Activated naive CD8-positive, alpha-beta T cell treated with anti-CD3 and anti-CD28 coated beads, Interleukin-2, amount 50 U/mL, for 16 hours (primary cell): ENCODE measurements around the gene TSPEAR.
"Not testable (repeated sequence)": the region's sequence is repeated elsewhere in the genome, so short reads cannot be mapped to it uniquely, and the experiment has no call there.

Experiments used
- DNase-seq: peaks from one replicate; pipeline ENCODE4 v3.0.0-alpha.2; 2020; ENCODE audit warnings: low read depth, low spot score

Gene TSPEAR

DNA sequence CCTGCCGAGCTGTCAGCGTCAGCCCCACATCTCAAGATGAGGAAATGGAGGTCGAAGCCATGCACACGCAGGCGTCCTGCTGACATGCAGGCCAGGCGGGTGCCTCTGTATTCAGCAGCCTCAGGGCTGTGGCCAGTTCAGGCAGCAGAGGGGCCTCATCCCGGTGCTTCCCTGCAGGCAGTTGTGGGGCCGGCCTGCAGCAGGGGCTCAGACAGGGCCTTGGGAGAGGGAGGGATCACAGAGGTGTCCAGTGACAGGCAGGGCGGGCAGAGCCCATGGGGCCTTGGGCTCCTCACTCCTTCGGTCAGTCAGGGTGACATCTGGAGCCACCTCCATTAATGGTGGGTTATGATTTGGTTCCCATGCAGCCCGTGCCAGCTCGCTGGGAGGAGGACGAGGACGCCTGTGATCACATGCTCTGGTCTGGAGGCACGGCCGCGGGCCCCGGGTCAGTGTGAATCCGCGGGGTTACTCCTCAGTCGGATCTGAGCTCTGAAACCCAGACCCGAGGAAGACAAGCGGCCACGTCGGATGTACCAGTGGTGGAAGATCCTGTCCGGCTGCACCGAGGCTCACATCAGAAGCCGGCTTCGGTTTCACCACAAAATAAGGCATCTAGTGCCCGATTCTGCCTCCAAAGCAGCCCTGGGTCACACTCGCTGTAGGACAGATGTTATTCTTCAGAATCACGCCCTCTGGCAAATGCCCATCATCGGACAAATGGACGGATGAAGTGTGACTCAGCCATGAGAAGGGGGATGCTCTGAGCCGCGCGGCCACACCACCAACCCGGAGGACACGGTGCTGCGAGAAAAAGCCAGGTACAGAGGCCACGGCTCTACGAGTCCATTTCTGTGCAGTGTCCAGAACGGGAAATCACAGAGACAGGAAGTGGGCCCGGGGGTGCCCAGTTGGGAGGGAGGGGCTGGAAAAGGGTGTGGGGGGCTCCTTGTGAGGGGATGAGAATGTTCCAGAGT lies 204.8 kb downstream of the TSPEAR start:
- no peak for DNase-seq

- DNase-seq = no peak
Observed at GRCh38 chr21:44505673-44506278, 205.6 kb downstream of the TSPEAR start.

- no peak for DNase-seq
Observed at GRCh38 chr21:44503901-44504399, 207.4 kb downstream of the TSPEAR start.

DNA sequence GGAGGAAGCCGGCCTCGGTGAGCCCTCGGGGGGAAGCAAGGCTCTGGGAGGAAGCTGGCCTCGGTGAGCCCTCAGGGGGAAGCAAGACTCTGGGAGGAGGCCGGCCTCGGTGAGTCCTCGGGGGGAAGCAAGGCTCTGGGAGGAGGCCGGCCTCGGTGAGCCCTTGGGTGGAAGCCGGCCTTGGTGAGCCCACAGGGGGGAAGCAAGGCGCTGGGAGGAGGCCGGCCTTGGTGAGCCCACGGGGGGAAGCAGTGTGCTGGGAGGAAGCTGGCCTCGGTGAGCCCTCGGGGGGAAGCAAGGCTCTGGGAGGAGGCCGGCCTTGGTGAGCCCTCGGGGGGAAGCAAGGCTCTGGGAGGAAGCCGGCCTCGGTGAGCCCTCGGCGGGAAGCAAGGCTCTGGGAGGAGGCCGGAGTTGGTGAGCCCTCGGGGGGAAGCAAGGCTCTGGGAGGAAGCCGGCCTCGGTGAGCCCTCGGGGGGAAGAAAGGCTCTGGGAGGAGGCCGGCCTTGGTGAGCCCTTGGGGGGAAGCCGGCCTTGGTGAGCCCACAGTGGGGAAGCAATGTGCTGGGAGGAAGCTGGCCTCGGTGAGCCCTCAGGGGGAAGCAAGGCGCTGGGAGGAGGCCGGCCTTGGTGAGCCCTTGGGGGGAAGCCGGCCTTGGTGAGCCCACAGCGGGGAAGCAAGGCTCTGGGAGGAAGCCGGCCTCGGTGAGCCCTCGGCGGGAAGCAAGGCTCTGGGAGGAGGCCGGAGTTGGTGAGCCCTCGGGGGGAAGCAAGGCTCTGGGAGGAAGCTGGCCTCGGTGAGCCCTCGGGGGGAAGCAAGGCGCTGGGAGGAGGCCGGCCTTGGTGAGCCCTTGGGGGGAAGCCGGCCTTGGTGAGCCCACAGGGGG lies 208.1 kb downstream of the TSPEAR start:
- DNase-seq = not testable (repeated sequence)

DNA sequence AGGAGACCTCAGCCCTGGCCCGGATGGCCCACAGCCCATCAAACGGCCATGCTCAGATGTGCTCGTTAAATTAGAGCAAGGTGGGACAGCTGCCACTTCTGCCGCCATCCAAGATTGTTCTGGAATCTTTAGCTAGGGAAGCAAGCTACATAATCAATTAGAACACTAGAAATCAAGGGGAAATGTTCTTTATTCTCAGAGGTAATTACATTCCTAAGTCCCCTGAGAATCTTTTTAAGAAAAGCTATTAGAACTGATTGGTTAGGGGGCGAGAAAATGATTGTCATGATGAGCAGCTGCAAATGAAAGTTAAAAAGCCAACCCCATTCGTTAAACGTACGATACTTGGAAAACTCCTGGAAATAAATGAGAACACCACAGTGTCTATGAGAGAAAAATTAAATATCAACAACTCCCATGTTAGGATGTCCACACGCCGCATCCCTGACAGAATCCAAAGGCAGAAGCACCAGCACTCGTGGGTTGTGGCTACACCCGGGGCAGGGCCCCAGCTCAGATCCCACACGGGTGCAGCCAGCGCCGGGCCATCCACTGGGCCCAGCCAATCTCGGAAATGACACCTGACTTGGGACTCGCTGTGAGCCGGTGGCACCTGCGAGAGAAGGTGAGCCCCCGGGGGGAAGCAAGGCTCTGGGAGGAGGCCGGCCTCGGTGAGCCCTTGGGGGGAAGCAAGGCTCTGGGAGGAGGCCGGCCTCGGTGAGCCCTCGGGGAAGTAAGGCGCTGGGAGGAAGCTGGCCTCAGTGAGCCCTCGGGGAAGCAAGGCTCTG lies 209.0 kb downstream of the TSPEAR start:
- DNase-seq = no peak

- no peak for DNase-seq
Observed at GRCh38 chr21:44500111-44500510, 211.3 kb downstream of the TSPEAR start.

GRCh38 chr21:44499631-44500030 lies 211.7 kb downstream of the TSPEAR start:
- no peak for DNase-seq

DNA sequence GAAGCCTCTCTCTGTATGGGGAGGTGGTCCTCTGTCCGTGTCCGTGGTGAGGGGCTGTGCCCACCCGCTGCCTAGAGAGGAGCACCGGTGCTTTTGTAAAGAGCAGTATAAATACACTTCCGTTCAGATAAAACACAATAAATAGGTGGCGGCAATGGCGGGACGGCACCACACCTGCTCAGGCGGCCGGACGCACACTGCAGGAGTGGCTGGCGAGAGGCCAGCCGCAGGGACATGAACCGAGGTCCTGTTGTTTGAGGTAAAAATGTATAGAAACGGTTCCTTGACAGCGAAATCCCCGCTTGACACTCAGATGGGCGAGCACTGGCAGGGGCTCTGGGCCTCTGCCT lies 212.2 kb downstream of the TSPEAR start:
- DNase-seq = no peak

- no peak for DNase-seq
Observed at GRCh38 chr21:44498280-44499210, 212.8 kb downstream of the TSPEAR start.

GRCh38 chr21:44497703-44498126 lies 213.7 kb downstream of the TSPEAR start:
- no peak for DNase-seq

DNA sequence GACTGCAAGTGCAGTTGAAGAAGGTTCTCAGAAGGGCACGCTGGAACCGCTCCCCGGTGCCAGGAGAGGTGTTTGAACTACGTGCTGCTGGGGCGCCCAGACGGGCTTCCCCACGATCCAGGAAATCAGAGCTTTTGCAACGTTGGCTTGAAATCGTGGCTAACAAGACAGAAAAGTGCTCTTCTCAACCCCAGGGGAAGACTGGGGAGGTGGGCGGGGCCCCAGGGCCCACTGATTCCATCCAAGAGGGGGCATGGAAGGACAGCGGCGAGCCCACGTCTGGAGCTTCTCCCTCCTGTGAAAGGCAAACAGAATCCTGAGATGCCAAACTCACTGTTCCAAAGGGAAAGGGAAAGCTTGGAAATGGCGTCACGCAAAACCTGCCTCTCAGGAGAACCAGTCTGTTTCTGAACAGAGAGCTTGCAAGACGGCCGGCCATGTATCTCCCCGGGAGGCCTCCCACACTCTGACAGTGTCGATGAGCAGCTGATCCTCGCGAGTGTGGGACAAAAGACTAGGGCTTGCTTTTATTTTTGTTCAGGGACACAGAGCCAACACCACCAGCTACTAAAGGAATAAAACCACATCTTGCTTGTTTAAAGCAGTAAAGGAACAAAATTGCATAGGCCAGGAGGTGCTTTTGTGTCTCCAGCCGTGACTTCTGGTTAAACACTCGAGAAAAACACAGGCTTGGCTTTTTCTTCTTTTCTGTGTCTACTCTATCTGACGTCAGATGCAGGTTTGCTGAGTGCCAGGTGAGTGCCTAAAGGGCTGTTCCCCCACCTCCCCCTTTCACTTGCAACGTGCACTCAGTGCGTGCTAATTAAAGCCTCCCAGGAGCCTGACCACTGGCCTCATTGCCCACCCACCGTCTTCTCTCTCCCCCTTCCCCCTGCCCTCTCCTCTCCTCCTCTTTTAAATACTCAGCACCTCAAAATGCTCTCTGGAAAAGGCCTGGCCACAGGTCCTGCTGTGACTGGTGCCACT lies 214.5 kb downstream of the TSPEAR start:
- DNase-seq = no peak

DNA sequence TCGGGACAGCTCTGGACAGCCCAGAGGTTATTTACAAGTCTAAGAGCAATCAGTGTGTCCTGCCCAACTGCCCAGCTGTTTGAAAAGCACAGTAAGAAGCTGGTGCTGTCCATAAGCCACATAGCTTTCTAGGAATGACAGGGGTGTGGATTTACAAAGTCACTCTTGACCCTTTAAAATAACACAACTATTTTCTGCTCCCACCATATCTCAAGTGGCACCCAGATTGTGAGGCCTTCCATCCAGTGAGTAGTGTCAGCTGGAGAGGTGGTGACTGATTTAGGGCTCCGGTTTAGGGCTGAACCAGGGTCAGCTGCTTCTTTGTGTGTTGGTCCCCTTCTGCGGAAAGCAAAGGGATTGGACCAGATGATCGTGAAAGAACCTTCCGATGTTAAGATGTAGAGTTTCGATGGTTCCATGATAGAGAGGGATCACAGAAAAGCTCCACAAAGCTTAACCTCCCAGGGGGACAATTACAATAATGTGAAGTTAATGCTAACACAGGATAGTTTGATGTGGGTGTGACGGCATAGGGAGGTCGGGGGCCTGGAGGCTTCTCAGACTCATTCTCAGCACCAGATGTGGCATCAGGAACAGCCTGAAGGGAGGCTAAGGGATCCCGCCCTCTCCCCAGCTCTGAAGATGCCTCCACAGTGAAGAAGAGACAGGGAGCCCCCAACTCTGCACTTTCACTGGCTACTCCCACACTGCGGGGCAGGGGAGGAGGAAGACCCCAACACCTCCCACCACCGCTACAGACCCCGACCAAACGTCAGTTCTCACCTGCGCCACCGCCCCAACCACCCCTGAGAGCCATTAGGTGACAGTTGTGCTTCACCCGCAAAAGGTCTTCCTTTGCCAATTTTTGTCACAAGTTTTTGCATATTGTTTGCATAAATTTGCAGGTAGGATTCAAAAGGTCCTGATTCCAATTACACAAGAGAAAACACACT lies 215.5 kb downstream of the TSPEAR start:
- no peak for DNase-seq

GRCh38 chr21:44494956-44495355 lies 216.4 kb downstream of the TSPEAR start:
- no peak for DNase-seq

DNA sequence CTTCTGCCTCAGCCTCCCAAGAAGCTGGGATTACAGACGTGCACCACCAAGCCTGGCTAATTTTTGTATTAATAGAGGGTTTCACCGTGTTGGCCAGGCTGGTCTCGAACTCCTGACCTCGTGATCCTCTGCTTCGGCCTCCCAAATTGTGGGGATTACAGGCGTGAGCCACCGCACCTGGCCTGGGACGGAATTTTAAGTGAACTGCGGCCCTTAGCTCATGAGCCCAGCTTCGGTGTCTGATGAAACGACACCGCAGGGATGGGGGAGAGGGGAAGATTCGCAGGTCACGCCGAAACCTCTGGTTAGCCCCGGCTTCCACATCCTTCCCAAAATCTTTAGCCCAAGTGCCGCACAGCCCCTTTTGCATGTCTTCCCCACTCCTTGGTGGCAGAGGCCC lies 217.0 kb downstream of the TSPEAR start:
- DNase-seq = no peak

- no peak for DNase-seq
Observed at GRCh38 chr21:44492567-44493385, 218.6 kb downstream of the TSPEAR start.

DNA sequence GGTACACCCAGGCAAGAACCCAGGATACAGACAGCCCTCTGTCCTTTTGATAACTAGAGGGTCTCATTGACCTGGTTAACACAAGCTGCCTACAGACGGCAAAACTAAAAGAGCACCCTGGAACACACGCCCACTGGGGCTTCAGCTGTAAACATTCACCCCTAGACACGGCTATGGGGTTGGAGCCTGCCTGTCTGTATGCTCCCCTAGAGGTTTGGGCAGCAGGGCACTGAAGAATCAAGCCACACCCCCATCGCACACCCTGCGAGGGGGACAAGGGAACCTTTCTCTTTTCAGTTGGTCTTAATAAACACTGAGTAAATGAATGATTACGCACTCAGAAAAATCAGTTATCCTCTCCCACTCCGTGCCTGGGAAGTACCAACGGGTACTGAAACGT lies 220.6 kb downstream of the TSPEAR start:
- DNase-seq = no peak

DNA sequence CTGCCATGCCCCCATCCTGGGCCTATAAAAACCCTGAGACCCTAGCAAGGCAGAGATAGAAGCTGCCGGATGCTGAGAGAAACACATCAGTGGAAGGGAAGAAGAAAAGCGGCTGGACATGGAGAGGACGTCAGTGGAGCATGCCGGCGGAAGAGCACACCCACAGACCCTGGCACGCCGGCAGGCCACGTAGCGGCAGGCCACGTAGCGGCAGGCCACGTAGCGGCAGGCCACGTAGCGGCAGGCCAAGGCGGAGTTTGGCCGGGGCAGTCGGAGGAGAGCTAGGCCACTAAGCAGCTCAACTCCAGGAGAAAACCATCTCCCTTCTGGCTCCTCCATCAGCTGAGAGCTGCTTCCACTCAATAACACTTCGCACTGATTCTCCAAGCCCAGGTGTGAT lies 221.0 kb downstream of the TSPEAR start:
- DNase-seq = no peak
